OCI-LY1 (cell line): ENCODE data around the gene ABCA7.

Source experiments
- CTCF ChIP-seq: fragments of 200-600 bp; sonication (generic), shearing (Covaris generic); IDR thresholded peaks from 2 replicates; pipeline ENCODE4 v1.5.1; 2017; ENCODE audit warnings: mild to moderate bottlenecking, antibody characterized with exemption, low read length, moderate library complexity, mixed read lengths
- EZH2 ChIP-seq: fragments of 200-600 bp; sonication (generic), shearing (Covaris generic); IDR thresholded peaks from 2 replicates; pipeline ENCODE4 v1.8.0; 2017; ENCODE audit warnings: borderline replicate concordance, mixed run types, mild to moderate bottlenecking, antibody characterized with exemption, low read length, moderate library complexity, mixed read lengths

DNA sequence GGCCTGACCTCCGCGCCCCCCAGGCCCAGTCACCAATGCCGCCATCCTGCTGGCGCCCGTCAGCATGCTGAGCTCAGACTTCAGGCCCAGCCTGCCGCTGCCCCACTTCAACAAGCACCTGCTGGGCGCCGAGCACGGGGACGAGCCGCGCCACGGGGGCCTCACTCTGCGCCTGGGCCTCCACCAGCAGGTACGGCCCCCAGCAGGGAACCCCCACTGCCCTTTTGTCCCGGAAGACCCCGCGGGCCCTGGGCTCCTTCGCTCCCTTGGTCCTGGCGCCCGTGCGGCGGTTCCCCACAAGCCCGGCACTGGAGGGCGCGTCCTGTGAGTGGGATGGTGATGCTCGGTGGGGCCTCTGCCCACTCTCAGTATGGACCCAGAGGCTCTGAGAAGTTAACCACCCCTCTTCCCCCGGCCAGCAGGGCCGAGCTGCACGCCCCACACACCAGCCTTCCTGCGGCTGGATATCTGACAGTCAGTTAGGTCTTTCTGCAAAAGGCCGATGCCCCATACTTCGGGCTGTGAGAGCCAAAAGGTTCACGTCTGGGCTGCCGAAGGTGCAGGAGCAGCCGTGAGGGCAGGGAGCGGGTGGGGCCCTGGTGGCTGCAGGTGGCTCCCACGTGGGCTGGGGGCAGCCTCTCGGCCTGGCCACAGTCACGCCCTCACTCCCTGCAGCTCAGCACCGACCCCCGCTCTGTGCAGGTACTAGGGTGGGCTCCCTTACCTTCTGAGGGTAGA is 47.8 kb upstream of the ABCA7 start:
- TF ChIP-seq CTCF, result no peak
- no peak for TF ChIP-seq EZH2
